GM19438 (cell line): ENCODE data around the gene MALRD1.

Source experiments
- ATAC-seq: cut with Tn5 transposase; IDR thresholded peaks from one replicate; pipeline ENCODE4 v1.9.1; 2021; ENCODE audit warnings: low read depth; ENCODE audit not compliant: unreplicated experiment

MALRD1 gene

DNA sequence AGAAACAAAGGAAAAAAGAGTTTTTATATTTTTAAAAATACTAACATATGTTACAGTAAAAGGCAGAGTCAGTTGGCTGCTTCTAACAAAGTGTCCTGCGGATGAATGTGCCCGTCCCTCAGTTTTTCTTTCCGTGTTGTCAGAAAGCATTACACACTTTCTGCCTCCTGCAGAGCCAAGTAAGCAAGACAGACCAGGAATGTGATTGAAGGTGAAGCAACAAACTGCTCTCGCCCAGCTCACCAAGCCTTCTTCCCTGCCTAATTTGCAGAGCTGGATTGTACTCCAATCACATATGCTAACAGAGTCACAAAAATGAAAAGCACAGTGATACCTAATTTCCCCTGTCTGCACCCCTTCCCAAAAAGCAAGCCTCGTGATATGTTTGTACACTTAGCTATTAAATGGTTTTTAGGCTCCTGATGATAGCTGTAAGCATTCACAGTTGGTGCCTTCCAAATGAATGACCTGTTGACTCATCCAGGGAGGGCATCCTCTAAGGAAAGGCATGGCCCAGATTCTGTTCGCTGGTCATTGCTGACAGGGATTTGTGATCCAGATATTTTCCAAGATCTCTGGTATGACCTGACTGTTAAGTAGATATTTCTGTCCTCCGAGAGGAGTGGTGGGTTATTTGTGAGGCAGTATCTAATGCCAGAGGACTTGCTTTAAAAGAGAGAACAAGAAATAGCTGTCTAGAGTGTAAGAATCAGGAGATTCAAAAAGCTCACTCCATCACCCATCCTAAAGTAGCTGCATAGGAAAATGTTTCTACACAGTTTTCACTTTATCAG lies 580.4 kb downstream of the MALRD1 start:
- ATAC-seq: no peak

DNA sequence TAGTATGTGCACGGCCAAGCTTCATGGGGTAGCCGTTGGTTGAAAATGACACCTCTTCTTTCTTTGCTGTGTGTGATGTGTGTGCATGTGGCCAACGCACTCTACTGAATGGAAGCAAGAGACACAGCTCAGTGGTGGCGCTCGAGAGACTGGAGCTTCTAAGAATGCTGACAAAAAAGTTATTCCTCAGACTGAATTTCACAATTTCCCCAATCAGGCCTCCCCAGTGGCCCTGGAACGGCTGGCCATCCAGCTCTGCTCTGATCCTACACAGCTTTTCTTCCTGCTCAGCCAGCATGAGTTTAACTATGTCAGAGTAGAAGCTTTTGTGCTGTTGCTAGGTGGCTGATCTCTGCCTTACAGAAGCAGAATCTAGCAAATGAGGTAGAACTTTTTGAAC lies 581.0 kb downstream of the MALRD1 start:
- no peak for ATAC-seq

- ATAC-seq: no peak
These were observed 585.6 kb downstream of the MALRD1 start for GRCh38 chr10:19634163-19634562.

DNA sequence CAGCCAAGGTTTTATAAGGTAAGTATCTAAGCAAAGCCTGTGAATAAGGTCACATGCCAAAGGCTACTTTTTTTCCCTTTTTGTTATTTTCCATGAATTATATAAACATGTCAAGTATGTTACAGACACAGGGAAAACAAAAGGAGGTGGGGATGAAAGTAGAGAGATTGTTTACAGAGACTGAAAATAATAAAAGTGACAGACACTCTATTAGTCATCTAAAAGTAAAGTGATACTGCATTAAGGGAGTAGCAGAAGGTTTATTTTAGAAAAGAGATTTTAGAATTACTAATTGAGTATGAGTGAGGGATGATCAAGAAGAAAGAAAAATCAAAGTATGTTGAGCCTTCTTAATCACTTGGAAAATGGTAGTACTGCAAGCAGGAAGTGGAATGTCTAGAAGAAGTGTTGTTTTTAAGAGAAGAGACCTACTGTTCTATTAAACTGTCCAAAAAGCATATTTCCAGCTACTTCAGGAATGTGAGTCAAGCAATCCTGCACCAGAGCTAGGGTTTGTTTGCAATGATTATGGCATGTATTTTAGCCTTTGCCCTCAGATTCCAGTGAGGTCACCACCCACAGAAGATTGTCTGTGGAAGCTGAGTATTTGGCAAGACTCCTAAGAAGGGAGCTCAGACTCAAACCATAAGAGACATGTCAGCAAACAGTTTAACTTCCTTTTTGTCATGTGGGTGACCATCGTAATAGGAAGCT lies 589.7 kb downstream of the MALRD1 start:
- ATAC-seq: no peak

- ATAC-seq: no peak
These were observed 590.3 kb downstream of the MALRD1 start for GRCh38 chr10:19638896-19639233.

DNA sequence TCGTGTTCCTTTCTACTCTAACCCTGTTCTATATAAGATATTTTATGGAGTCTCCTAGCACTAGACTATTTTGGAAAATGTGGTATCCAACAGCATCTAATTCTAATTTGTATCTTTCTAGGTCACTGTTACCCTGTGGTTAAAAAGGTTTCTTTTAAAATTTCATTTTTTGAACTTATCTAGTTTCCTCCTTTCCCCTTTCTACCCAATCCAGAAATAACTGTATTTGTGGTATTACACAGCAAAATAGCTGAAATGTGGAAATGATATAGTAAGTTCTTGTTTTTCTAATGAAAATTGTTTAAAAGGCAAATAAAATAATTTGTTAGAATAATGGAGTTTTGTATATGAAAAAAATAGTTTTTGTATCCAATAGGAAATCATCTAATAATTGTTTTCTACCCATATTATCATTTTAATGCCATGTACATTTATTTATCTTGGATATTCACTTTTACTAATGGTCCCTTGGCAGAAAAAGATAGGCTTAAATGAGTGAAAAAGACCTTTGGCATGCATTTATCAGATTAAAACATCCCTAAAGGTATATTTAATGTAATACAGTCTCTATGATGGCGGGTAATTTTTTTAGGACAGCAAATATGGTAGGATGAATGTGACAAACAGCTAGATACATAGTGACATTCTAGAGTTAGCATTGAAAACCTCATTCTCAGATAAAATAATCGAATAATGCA lies 592.1 kb downstream of the MALRD1 start:
- ATAC-seq: no peak

- ATAC-seq: no peak
These were observed 602.9 kb downstream of the MALRD1 start for GRCh38 chr10:19651549-19651948.

DNA sequence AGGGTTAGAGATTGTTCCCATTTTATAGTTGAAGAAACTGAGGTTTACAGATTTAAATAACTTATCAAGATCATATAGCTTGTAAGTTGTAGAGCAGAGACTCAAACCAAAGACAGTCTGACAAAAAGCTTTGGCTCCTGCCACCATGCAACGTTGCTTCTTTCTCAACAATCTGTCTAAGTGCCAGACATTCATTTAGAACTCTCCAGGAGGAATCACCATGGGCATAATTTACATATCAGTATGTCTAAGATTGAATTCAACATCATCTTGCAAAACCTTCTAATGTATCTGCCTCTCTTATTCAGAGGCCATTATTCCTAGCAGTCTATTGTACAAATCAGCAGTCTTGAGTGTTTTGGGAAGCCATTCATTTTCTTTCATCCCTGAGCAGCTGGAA lies 604.1 kb downstream of the MALRD1 start:
- ATAC-seq: no peak

DNA sequence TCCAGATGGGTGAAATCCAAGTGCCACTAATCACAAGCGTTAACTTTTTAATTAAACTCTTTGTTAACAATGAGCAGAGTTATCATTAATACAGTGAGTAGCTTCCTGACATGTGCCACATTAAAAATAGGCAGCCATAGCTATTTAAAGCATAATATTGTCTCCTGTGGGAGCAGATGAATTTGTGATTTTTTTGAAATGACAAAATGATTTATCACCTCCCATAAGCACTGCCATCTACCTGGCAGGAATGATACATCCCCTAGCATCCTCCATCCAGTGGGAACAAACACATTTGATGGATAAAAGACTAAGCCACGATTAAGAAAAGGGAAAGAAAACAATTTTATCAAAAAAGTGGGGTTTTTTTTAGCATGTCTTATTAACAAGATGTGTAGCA lies 605.3 kb downstream of the MALRD1 start:
- no peak for ATAC-seq

DNA sequence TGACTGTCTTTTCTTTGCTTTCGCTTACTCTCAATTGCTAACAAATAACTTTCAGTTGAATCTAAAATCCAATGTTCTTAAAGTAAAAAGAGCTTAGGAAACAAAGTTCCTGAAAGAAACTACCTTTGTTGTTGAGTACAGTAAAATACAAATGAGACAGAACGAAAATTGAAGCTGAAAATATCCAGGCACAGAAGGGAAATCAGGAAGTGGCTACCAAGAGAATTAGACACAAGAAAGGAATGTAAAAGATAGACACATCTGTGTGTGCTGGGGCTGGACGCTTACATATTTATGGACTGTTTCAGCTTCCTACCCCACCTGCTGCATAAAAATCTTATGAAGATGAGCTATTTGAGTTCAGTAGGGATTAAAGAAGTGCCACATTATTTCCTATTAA lies 606.0 kb downstream of the MALRD1 start:
- ATAC-seq: no peak

GRCh38 chr10:19656420-19657042 lies 607.9 kb downstream of the MALRD1 start:
- ATAC-seq: no peak

DNA sequence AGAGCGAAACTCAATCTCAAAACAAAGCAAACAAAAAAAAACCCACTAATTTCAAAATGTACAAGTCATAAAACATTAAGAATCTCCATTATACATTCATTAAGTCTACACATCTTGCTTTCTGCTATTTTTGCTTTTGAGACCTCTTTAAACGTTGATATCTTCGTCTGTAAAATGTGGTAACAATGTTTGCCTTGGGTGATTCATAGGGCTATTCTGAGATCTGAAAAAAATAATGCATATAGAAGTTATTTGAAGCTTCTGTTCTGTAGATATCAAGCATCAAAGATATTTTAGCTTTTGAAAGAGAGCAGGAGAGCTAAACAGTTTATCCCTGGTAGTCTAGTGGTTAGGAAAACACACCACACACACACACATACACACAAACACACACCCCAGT lies 609.5 kb downstream of the MALRD1 start:
- ATAC-seq: no peak

GRCh38 chr10:19658622-19659233 lies 610.1 kb downstream of the MALRD1 start:
- ATAC-seq: no peak

DNA sequence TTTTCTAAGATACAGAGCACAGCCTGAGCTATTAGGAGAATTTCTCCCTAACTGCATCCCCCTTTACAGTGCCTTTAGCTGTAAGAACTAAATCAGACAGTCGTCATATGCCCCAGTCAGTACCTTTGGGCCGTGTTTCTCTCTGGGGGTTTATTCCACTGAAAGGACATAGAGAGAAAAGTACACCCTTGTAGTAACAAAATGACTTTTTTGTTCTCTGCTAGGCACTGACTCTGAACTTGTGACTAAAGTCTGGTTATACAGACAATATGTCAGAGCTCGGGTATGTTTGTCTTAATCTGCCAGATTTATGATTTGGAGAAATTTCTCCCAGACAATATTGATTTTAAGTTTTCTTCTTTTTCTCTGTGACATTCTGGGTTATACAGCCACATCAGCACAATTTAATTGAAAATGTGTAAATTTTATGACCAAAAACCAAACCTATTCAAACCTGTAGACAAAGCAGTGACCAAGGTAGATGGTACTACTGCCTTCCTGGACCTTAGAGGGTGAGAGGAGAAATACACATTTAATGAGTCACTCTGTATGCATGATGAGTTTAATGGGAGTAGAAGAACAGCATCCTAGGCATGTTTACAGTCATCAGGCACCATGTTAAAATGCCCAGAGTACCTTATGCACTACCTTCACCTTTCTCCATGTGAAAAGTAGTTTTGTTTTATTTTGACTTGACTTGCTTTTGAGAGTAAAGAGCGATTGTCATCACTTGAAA lies 611.5 kb downstream of the MALRD1 start:
- no peak for ATAC-seq

- no peak for ATAC-seq
These were observed 614.7 kb downstream of the MALRD1 start for GRCh38 chr10:19663344-19663743.

GRCh38 chr10:19668116-19668515 lies 619.5 kb downstream of the MALRD1 start:
- ATAC-seq: no peak

DNA sequence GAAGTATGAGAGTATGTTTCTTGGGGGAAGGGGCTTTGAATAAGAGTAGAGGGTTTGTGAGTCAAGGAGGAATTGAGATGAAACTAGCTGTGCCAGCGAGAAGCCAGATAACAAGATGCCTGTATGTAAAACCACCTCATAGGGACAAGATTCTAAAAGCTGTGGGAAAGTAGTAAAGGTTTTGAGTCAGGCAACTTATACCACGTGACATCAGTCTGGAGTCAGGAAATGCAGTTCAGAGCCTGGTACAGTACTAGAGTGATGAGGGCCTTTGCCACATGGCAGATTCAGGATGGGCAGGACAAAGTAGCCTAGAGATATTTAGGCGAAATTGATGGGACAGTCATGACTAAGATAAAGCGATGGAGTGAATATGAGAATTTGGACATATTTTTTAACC lies 627.5 kb downstream of the MALRD1 start:
- ATAC-seq: no peak

GRCh38 chr10:19683356-19683755 lies 634.8 kb downstream of the MALRD1 start:
- no peak for ATAC-seq

GRCh38 chr10:19683960-19684359 lies 635.4 kb downstream of the MALRD1 start:
- ATAC-seq: no peak

DNA sequence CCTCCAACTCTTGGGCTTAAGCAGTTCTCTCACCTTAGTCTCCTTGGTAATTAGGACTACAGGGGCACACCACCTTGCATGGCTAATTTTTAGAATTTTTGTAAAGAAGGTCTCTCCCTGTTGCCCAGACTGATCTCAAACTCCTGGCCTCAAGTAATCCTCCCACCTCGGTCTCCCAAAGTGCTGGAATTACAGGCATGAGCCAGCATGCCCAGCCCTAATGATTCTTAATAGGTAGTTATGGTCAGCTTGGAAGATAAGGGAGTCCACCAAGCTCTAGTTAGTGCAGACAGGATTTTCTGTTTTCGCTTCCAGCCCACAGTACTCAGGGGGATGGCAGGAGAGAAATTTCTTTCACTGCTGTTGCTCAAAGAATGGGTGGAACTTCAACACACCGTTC lies 639.7 kb downstream of the MALRD1 start:
- ATAC-seq: no peak
